ENCODE data around the gene SYVN1.
A peak's percentile ranks its signal among the peaks of the same experiment; 100 is the strongest.

Gene SYVN1

DNA sequence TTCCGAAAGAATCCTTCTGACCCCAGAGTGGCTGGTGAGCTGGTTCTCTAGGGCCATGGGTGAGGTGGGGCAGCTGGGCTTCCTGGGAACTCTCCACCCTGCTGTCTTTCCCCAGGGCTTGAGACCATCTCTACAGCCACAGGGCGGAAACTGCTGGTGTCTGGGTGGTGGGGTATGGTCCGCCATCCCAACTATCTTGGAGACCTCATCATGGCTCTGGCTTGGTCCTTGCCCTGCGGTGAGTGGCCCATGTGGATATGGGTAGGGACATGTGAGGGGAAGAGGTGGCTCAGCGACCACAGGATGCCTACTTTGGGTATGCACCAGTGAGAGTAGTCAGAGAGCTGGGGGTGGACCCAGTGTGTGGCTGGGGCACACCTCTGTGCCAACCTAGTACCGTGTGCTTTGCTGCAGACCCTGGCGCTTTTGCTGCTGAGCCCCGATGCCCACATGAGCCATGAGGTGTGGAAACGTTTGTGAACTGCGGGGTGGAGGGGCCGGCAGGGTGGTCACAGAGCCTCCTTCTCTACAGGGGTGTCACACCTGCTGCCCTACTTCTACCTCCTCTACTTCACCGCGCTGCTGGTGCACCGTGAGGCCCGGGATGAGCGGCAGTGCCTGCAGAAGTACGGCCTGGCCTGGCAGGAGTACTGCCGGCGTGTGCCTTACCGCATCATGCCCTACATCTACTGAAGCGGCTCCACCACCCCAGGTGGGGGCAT is 18.8 kb downstream of the SYVN1 start:
- DNase-seq: peak in 2 of 10 donors; percentile 55 to 63
- intact Hi-C loops (cut with DNase I): loop anchor here (5.0 to 10.0 kb wide), 2 partner anchors 191 to 338 kb away; partner anchors contain the start of genes PPP2R5B and SF1

DNA sequence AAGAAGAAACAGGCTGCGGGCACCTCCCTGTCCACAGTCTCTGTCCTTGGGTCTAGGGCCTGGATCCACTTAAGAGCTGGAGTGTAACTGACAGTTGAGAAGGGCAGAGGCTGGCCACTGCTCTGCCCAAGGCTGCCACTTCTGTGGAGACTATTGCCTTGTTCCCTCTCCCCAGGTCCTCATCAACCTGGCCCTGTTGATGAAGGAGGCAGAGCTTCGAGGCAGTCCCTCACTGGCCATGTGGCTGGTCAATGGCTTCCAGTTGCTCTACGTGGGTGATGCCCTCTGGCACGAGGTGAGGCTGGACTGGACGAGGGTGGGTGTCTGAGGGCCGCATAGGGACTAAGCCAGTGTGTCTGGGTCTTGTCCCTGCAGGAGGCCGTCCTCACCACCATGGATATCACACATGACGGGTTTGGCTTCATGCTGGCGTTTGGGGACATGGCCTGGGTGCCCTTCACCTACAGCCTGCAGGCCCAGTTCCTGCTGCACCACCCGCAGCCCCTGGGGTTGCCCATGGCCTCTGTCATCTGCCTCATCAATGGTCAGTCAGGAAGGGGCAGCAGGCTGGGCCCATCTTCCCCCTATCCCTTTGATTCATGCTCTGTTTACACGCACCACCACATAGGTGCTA is 19.7 kb downstream of the SYVN1 start:
- intact Hi-C loops (cut with DNase I): loop anchor here (5.0 to 10.0 kb wide), 3 partner anchors 87 to 337 kb away; partner anchors contain the start of genes PPP2R5B, SF1 and SNX15
- DNase-seq: peak in 2 of 10 donors; percentile 37 to 75

DNA sequence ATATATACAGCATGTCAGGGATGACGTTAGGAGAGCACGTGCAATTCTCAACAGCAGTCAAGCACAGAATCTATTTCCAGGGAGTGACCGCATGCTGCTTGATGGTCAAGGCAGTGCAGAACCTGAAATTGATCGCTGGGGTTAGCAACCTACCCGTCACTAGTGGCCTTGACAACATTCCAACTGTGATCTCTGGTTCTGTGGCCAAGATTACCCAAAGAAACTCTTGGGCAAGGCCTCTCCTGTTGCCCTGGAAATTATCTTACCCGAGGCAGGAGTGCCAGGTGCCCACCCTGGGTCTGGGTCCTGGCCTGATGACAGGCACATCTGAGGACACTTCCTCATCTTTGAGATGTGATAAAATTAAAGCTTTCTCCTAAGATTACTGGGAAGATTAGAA is 20.5 kb downstream of the SYVN1 start:
- peak in 2 of 10 donors; percentile 0 to 59 for DNase-seq
- intact Hi-C loops (cut with DNase I): loop anchor here (5.0 to 10.0 kb wide), 2 partner anchors 87 to 189 kb away; partner anchors contain the start of genes PPP2R5B and SNX15

DNA sequence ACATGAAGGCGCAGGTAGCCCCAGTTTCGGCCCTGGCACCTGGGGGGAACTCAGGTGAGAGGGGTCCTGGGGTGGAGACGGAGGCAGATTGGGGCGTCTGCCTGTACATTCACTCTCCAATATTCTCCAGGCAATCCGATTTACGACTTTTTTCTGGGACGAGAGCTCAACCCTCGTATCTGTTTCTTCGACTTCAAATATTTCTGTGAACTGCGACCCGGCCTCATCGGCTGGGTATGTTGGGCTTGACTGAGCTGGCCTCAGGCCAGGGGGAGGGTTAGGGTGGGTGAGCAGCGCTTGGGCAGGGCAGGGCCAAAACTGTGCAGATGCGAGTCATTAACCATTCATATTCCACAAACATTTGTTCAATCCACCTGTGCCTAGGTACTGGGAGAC is 21.0 kb downstream of the SYVN1 start:
- peak in 2 of 10 donors; percentile 9 to 63 for DNase-seq
- intact Hi-C loops (cut with DNase I): loop anchor here (5.0 to 10.0 kb wide), 2 partner anchors 86 to 189 kb away; partner anchors contain the start of genes PPP2R5B and SNX15

DNA sequence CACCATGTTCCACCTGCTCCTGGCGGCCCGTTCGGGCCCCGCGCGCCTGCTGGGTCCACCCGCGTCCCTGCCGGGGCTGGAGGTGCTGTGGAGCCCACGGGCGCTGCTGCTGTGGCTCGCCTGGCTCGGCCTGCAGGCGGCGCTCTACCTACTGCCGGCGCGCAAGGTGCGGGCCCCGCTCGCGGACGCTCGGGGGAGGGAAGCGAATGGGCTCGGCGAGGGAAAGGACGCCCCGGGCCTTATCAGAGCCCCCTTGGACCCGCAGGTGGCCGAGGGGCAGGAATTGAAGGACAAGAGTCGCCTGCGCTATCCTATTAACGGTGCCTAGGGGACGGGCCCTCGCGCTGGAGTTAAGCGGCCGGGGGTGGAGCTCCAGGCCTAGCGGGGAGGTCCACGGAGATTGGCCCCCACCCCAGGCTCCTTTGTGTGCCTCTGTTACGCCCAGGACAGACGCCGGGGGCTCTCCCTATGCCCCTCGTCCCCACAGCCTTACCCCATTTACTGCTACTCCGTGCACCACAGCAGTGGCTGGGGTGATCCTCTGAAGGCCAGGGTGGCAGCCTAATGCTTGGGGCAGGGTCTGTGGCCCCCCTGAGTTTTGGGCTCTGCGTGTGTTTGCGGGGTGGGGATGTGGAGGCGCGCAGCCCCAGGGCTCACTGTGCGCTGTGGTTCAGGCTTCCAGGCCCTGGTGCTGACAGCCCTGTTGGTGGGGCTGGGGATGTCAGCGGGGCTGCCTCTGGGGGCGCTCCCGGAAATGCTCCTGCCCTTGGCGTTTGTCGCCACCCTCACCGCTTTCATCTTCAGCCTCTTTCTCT is 21.6 kb downstream of the SYVN1 start:
- peak; percentile 35 to 95 (median 66) for DNase-seq
- intact Hi-C loops (cut with DNase I): loop anchor here (5.0 to 10.0 kb wide), 2 partner anchors 85 to 188 kb away; partner anchors contain the start of genes PPP2R5B and SNX15

DNA sequence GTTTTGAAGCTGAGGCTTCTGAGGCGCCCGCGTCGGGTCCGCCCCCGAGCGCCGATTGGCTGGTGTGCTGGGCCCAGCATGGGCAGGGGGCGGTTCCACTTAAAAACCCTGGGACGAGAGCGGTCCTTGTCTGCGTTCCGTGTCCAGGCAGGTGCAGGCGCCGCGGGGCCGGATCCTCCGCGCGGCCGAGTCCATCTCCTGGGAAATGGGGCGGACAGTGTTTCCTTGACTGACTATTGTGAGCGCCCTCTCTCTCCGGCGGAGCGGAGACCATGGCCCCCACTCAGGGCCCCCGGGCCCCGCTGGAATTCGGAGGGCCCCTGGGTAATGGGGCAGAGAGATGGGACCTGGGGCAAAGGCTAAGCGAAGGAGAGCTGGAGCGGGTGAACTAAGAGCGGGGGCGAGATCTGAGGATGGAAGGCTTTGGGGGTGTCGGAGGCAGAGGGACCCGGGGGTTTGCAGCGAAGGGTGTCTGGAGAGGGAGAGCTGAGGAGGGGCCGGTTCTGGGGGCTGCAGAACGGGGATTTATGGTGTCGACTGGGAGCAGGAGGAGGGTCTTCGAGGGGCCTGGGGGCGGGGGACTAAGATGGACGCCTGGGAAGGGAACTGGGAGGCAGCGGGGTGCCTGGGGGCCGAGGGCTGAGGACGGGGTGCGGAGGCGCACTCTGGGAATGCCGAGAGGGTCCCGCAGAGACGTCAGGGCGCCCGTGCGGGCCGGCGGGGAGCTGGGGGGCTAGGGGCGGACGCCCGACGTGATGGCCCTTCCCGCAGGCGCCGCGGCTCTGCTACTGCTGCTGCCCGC is 22.4 kb downstream of the SYVN1 start, which contains the start of gene TM7SF2:
Gene TM7SF2, plus strand, starts transcription at position 129 of the 802 bp plus-strand sequence. Its CDS starts 144 bp downstream, at position 273.
- peak; percentile 94 to 100 (median 98) for DNase-seq
- intact Hi-C loops (cut with DNase I): loop anchor here (5.0 to 10.0 kb wide), 2 partner anchors 85 to 187 kb away; partner anchors contain the start of genes PPP2R5B and SNX15

DNA sequence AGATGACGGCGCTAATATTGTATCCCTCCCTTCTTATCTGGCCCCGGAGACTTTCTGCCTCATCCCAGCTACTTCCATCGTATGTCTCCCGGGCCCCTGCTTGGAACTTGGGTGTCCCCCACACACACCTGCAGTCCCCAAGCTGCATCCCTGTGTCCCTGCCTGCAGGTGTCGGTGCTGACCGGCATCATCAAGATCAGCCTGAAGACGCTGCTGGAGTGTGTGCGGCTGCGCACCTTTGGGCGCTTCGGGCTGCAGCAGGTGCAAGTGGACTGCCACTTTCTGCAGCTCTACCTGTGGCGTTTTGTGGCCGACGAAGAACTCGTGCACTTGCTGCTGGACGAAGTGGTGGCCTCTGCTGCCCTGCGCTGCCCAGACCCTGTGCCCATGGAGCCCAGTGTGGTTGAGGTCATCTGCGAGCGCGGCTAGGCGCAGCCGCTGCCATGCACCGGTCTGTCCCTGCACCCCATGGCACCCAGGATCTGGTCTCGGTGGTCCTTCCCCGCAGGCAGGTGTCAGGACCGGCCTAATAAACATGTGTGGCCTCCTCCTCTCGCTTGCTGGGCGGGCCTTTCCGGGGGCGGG is 23.1 kb downstream of the SYVN1 start:
- DNase-seq: no peak
- intact Hi-C loops (cut with DNase I): loop anchor here (5.0 to 10.0 kb wide), 2 partner anchors 84 to 186 kb away; partner anchors contain the start of genes PPP2R5B and SNX15

DNA sequence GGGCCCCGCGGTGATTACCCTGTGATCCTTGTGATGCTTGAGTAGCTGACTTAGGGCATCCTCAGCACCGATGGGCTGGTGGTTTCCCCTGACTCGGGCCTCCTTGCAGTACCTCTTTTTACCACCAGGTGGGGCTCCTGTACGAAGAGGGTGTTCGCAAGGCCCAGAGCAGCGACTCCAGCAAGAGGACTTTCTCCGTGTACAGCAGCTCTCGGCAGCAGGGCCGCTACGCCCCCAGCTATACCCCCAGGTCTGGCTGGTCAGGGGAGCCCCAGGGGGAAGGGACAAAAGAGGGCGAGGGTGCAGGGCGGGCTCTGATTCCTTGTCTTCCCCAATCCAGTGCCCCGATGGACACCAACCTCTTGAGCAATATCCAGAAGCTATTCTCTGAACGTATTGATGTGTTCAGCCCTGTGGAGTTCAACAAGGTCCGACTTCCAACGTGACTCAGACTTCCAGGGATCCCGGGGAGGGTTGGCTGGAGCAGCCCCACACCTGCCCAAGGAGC is 23.9 kb downstream of the SYVN1 start:
- peak; percentile 83 to 98 (median 96) for DNase-seq
- intact Hi-C loops (cut with DNase I): loop anchor here (5.0 to 10.0 kb wide), 2 partner anchors 83 to 186 kb away; partner anchors contain the start of genes PPP2R5B and SNX15

DNA sequence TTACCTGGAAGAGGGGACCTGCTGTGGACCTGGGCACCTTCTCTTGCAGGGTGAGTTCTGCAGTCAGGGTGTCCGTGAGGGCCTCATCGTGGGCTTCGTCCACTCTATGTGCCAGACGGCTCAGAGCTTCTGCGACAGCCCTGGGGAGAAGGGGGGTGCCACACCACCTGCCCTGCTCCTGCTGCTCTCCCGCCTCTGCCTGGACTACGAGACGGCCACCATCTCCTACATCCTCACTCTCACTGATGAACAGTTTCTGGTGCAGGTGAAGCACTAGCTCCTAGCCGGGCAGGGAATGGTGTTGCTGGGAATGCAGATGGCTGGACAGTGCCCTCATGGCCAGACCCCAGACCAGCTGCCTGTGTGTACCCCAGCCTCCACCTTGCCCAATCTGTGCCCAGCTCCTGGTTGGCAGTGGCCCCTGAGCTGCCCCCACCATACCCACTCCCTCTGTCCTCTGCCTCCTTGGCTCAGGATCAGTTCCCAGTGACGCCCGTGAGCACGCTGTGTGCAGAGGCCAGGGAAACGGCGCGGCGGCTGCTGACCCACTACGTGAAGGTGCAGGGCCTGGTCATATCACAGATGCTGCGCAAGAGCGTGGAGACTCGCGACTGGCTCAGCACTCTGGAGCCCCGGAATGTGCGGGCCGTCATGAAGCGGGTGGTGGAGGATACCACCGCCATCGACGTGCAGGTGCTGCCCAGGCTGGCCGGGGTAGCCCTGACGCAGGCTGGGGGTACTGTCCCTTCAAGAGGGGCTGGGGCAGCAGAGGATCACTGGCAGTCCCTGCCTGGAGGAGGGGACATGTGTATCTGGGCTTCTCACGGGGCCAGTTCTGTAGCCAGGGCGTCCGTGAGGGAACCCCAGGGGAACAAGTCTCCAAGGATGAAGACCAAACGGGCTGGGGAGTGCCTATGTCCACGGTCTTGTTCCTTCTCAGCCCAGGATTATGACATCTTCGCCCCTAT is 24.8 kb downstream of the SYVN1 start:
- DNase-seq: peak in 2 of 10 donors; percentile 70 to 82
- intact Hi-C loops (cut with DNase I): loop anchor here (5.0 to 10.0 kb wide), 2 partner anchors 82 to 185 kb away; partner anchors contain the start of genes PPP2R5B and SNX15

DNA sequence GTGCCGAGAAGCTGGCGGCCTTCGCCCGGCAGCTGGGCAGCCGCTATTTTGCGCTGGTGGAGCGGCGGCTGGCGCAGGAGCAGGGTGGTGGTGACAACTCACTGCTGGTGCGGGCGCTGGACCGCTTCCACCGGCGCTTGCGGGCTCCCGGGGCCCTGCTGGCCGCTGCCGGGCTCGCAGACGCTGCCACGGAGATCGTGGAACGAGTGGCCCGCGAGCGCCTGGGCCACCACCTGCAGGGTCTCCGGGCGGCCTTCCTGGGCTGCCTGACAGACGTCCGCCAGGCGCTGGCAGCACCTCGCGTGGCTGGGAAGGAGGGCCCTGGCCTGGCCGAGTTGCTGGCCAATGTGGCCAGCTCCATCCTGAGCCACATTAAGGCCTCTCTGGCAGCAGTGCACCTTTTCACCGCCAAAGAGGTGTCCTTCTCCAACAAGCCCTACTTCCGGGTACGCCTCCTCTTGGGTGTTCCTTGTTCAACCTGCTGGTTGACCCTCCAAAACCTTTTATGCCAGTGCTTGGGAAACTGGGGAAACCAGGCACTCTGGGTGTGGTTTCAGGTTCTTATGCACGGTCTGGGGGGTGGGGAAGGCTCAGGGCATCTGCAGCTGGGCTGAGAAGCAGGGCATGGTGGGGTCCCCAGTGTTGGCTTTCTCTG is 25.7 kb downstream of the SYVN1 start:
- peak in 1 of 10 donors; percentile 65 for DNase-seq
- intact Hi-C loops (cut with DNase I): no loop called here

DNA sequence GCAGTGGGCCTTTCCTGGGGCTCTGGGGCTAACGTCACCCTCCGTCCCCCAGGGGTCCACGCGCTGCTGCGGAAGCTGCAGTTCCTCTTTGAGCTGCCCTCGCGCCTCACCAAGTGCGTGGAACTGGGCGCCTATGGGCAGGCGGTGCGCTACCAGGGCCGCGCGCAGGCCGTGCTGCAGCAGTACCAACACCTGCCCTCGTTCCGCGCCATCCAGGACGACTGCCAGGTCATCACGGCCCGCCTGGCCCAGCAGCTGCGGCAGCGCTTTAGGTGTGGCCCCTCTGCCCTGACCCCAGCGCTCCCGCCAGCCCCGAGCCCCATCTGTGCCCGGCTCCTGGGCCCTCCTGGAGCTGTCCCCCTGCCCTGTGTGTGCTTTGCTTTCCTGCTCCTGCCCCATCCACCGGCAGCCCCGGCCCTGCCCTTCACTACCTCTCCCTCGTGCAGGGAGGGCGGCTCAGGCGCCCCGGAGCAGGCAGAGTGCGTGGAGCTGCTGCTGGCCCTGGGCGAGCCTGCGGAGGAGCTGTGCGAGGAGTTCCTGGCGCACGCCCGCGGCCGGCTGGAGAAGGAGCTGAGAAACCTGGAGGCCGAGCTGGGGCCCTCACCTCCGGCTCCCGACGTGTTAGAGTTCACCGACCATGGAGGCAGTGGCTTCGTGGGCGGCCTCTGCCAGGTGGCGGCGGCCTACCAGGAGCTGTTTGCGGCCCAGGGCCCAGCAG is 26.4 kb downstream of the SYVN1 start:
- peak in 2 of 10 donors; percentile 70 to 84 for DNase-seq
- intact Hi-C loops (cut with DNase I): no loop called here

DNA sequence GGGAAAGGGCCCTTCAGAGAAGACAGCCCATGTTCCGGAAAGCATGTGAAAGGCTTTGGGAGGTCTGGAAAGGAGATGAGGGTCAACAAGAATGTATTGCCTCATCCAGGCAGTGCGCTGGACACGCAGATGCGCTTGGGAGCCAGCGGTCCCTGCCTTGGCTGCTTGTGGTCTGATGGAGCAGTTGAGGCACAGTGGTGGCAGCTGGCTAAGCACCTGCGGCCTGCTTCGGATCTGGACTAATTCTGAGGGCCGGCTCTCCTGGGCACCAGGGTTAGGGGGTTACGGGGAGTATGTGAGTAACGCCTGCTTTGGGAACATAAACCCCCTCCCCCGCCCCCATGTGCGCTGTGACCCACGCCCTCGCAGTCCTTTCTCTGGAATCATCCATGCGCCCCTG is 27.2 kb downstream of the SYVN1 start:
- intact Hi-C loops (cut with DNase I): no loop called here
- DNase-seq: peak in 2 of 10 donors; percentile 57 to 60

DNA sequence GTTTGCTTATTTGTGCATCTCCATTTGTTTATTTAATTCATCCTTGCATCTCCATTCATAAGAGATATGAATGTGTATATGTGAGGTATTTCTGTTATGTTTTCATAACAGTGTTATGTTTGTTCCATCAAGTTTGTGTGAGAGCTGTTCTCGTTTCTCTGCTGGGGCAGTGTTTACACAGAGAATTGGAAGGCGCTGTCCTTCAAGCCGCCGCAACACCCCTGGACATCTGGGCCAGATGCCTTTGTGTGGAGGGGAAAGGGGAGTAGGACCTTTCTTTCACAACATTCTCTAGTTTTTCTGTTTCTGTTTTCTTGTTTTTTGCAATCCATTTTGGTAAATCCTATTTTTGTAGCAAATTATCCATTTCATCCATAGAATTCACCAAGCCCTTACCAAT is 29.7 kb downstream of the SYVN1 start:
- peak in 2 of 10 donors; percentile 50 to 75 for DNase-seq
- intact Hi-C loops (cut with DNase I): no loop called here

DNA sequence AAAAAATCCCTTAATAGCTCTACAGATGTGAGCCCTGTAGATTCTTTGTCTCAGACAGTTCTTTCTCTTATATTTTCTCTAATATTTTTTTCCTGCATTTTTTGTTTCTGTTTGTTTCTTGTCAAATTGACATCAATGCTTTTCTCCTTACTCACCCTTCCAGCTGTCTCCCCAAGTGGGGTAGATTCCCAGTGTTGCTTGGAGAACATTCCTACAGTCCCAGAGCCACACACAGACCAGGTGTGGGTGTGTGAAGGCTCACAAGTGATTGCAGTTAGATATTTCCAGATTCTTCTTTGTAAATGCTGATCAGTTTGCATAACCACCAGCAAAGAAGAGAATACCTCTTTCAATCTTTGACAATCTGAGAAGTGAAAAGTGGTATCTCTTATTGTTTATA is 30.8 kb downstream of the SYVN1 start:
- intact Hi-C loops (cut with DNase I): no loop called here
- DNase-seq: peak in 1 of 10 donors; percentile 0

DNA sequence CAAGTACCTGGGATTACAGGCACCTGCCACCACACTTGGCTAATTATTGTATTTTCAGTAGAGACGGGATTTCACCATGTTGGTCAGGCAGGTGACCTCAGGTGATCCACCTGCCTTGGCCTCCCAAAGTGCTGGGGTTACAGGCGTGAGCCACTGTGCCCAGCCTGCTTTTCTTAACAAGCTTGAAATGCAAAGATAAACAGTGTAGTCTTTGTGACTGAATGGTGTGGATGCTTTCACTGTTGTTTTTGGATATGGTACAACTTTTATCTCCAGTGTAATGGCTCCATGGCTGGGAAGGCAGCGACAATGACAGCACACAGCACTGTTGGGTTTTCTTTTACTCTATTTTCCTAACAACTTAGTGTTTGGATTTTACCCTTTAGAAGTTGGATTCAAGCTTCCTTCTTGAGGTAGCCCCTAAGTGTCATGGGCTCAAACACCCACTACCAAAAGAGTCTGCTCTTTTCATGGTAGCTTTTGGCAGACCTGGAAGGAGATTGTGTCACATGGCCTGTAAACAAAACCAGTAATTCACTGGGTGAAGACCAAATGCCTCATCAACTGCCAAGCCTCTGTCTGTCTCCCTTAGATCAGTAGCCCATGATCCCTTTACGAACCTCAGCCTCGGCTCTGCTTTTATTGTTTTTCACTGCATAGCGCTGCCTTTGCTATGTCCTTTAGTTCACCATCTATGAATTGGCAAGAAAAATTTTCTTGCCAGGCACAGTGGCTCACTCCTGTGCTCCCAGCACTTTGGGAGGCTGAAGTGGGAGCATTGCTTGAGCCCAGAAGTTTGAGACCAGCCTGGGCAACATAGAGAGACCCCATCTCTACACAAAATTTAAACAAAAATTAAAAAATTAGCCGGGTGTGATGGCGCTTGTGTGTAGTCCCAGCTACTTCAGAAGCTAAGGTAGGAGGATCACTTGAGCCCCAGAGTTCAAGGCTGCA is 31.9 kb downstream of the SYVN1 start:
- peak in 3 of 10 donors; percentile 24 to 58 (median 28) for DNase-seq
- intact Hi-C loops (cut with DNase I): no loop called here
